HG02588 (cell line): Measurements from ENCODE around the gene SDE2.
"Not testable (repeated sequence)": the region's sequence is repeated elsewhere in the genome, so short reads cannot be mapped to it uniquely, and the experiment has no call there.

Experiments
- ATAC-seq: cut with Tn5 transposase; IDR thresholded peaks from one replicate; pipeline ENCODE4 v1.9.1; 2021; ENCODE audit warnings: mild to moderate bottlenecking, moderate library complexity; ENCODE audit not compliant: unreplicated experiment

Gene SDE2

DNA sequence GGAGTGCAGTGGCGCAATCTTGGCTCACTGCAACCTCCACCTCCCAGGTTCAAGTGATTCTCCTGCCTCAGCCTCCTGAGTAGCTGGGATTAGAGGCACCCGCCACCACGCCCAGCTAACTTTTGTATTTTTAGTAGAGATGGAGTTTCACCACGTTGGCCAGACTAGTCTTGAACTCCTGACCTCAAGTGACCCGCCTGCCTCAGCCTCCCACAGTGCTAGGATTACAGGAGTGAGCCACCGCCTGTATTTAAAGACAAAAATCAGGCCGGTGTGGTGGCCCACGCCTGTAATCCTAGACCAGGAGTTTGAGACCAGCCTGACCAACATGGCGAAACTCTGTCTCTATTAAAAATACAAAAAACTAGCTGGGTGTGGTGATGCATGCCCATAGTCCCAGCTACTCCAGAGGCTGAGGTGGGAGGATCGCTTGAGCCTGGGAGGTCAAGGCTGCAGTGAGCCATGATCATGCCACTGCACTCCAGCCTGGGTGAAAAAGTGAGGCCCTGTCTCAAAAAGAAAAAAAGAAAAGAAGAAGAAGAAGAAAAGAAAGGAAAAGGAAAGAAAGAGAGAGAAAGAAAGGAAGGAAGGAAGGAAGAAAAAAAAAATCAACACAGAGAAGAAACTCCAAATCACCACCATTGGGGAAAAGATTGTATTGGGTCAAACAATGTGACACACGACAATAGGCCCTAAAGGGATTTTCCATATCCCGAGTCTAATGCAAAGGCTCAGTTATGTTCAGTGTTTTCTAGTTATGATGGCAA, 8.2 kb upstream of the SDE2 start:
- not testable (repeated sequence) for ATAC-seq

GRCh38 chr1:226006686-226007085, 7.5 kb upstream of the SDE2 start:
- no peak for ATAC-seq

GRCh38 chr1:226004396-226004795, 5.3 kb upstream of the SDE2 start:
- no peak for ATAC-seq

DNA sequence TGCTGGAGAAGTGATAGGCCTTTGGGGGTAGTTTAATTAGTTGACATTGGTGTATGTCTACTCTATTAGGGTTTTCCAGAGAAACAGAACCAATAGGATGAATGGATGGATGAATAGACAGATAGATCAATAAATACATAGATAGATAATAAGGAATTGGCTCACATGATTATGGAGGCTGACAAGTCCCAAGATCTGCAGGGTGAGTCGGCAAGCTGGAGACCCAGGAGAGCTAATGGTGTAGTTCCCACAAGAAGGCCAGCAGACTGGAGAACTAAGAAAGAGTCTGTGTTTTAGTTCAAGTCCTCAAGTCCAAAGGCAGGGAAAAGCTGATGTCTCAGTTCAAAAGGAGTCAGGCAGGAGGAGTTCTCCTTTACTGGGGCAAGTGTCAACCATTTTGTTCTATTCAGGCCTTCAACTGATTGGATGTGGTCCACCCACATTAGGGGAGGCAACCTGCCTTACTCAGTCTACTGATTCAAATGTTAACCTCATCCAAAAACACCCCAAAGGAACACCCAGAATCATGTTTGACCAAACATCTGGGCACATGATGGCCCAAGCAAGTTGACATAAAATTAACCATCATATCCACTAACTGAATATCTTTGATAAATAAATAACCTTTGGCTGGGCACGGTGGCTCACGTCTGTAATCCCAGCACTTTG, 4.5 kb upstream of the SDE2 start:
- ATAC-seq: no peak

- no peak for ATAC-seq
Observed at GRCh38 chr1:226002667-226003501, 3.7 kb upstream of the SDE2 start.

DNA sequence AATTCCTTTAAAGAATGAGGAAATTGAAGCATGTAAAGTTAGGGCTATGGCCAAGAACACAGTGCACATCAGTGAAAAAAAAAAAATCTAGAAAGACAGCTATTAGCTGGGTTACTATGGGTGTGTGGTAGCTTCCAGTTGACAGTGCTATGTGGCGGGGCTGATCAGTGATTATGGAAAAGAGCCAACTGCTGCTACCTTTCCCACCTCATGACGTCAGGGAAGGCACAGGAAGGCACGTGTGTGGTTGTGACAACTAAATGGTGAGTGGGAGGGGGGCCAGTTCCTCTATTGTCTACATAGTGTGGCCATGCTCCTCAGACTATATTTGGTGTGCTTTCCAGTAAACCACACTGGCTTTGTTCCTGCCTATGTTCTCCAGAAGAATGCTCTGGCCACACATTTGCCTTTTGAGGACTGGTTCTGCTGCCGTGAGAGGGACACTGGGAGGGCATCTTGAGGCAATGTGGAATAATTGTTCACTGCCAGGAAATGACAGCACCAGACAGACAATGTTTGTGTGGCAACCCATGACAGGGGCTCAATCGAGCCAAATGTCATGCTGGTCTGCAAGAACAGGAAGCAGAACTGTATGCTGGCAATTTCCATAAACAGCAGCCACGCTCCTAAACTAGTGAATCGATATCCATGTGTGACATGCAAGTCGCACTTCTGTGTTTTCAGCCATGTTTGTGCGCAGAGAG, 3.0 kb upstream of the SDE2 start:
- ATAC-seq: no peak

DNA sequence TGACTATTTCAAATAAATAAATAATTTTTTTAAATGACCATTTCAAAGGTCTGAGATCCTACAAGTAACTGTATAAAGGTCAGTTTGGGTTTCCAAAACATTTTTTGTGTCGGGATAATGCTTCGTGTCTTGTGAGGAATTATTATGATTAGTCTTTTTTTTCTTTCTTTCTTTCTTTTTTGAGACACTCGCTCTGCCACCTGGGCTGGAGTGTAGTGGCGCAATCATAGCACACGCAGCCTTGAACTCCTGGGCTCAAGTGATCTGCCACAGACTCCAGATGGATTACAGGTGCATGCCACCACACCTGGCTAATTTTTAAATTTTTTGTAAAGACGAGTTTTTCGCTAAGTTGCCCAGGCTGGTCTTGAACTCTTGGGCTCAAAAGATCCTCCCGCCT, 1.9 kb upstream of the SDE2 start:
- no peak for ATAC-seq

GRCh38 chr1:226000493-226001081, 1.4 kb upstream of the SDE2 start:
- not testable (repeated sequence) for ATAC-seq

GRCh38 chr1:225999912-226000337, 782 bp upstream of the SDE2 start:
- ATAC-seq: peak; percentile 27

DNA sequence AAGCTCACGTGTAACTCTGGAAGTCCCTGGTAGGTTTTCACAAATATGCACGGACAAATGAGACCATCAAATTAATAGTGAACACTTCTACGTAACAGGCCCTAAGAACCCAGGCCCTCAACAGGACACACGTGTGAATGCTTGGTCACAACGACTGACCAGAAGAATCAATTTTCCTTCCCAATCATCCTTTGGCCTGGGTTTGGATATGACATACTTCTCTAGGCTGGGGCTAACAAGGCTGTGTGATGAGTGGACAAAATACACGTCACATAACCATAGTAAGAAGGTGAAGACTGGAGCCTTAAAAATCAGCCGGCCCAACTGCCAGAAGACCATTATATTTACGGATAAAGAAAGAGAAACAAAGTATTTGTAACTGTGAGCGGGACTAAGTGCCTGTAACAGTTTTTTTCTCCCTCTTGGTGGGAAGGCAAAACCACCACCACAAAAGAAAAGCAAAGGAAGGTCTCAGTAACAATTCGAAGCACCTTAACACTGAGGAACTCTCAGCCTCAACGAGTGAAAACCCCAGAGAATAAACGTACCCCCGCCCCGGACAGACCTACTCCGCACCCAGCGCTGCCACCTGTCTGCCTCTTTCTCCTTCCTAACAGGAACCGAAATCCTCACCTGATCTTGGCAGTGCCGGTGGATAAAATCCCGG, 450 bp downstream of the SDE2 start:
- ATAC-seq: peak; percentile 1

DNA sequence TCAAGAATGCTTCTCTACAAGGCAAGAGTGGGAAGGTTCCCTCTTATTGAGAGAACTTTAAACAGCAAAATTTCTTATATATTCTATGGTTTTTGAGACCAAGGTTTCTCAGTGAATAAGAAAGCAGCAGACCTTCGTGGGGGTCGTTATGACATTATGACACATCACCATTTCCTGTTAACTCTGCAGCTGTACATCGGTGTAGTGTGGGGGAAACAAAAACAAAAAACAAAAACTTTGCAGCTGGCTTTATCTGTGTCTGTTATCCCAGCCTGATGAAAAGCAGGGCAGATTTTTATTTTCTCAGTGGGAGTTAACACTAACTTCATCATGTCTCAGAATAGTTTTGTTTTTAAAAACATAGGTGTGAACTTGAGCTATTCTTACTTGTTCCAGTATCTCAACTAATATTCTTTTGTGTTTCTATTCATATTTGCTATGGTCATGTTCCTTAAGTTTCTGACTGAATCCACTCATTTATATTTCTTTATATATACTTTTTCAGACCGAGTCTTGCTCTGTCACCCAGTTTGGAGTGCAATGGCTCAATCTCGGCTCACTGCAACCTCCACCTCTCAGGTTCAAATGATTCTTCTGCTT, 2.1 kb downstream of the SDE2 start:
- ATAC-seq: no peak

DNA sequence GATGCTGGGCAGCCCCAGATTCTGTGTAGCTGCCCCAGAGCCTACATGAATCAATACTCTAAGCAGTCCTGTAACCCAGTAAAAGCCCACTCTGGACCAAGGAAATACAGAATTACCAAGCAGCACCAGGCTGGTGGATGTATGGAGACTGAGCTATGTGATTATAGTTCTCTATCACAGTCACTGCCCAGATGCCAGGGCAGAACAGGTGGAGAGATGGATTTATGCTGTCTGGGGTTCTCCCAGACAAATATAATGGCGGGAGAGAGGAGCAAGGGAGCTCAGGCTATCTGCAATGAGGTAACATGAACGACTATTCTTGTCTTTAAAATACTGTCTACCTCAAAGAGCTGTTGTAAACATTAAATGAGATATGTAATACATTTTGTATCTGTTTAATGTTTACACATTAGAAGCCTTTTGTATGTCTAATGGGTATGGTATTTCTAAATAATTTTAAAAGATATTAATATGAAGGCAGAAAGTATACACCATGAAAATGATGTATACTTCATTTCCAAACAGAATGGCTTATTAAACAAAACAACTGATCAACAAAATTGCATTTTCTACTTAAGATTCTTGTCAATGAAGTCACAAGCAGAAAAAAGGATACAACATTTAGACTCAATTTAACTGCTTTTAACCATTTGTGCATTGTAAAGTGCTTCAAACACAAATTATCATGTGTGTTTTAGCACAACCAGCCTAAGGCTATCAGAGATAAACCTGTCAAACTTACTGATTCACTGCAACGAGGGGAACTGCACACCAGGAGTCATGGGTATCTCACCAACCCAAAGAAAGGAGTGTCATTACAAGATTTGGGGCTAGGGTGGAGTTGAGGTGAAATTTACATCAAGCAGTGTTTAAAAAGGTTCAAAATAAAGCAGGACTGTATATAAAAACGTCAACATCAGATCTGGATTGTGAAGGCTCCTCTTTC, 3.0 kb downstream of the SDE2 start:
- no peak for ATAC-seq

GRCh38 chr1:225990705-225991464, 8.3 kb downstream of the SDE2 start:
- ATAC-seq: no peak

GRCh38 chr1:225987491-225988316, 11.4 kb downstream of the SDE2 start:
- no peak for ATAC-seq

DNA sequence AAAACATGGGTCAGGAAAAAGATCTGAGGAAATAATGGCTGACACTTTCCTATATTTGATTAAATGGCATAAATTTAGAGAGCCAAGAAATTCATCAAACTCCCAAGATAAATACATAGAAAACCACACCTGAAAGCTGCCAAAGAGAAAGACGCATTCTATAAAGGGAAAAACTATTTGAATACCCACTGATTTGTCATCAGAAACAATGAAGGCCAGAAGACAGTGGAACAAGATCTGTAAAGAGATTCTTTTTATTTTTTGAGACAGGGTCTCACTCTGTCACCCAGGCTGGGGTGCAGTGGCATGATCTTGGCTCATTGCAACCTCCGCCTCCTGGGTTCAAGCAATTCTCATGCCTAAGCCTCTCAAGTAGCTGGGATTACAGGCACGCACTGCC, 17.4 kb downstream of the SDE2 start:
- ATAC-seq: no peak

DNA sequence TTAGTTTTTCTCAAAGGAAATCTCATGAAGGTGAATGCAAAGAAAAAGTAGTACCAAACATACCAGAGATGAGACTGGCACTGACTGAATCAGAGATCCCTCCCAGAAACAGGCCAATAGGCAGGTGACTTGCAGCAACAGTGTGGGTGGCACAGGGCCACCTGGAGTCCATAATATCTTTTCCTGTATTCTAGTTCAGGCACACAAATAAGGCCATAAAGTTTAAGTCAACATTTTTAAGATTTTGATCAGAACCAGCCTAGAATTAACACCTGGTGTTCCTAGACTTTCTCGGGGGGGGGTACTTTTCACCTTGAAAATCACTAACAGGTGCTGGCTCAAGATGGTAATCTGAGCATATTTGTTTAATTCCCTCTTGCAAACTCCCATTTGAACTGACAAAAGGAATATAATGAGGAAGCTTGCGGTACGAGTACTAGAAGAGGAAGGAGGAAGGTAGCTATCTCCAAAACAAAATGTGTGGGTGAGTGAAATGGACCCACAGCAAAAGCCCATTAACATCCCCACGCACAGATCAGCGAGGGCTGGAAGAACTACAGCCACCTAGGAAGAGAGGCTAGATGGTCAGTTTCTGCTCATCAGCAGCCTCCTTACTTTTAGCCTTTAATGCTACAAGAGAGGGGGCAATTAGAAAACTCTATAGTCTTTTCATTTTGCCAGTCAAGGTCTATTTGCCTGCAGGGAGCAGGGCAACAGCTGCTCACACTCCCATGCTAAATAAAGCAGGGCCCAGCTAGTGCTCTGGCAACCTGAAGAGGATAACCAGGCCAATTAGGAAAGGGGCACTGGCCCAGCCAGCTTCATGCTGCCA, 18.9 kb downstream of the SDE2 start:
- no peak for ATAC-seq
